Activated CD4-positive, alpha-beta T cell treated with anti-CD3 and anti-CD28 coated beads for 4 hours (primary cell): ENCODE results near the gene ITPK1.
"Not testable (repeated sequence)": the region's sequence is repeated elsewhere in the genome, so short reads cannot be mapped to it uniquely, and the experiment has no call there.

ENCODE experiments used
- DNase-seq, 2 donors: peaks; one replicate each; pipeline ENCODE4 v3.0.0-alpha.2; 2020

The ITPK1 gene

DNA sequence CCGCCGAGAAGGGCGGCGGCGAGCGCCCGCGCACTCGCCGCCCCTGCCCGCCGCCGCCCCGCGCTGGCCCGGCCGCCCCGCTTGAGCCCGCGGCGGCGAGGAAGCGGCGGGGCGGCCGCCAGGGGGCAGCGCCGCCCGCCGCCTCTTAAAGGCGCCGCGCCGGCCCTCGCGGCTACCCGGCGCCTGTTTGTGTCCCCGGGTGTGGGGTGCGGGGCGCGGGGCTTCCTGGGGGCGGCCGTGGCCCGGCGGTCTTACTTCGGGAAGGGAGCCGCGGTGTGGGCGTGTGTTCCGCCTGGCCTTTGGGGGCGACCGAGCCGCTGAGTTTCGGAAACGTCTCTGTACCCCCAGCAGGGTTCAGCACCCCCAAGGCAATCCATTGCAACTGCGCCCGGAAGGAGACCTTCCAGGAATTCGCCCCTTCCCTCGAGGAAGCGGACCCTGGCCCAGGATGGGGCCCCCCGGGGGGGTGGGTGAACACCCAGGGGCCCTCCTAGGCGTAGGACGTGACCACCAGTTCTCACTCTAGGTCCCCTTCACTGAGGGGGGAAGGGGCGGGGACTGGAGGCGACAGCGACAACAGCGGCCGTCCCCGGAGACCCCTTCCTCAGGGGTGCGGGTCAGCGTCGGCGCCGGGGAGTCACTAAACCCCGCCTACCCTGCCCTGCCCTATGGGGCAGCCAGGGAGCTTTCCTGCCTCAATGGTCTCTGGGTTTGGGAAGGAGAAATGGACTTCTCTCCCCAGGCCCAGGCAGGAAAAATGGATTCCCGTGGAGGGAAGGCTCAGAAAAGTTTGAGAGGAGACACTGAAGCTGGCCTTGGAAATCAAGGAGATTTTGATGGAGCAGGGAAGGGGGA, at the start of gene ITPK1:
Gene ITPK1 (minus strand): TSS at position 105 of the 855 bp plus-strand sequence. CDS start 762 bp downstream, outside the sequence.
- peak; percentile 44 to 53 for DNase-seq

DNA sequence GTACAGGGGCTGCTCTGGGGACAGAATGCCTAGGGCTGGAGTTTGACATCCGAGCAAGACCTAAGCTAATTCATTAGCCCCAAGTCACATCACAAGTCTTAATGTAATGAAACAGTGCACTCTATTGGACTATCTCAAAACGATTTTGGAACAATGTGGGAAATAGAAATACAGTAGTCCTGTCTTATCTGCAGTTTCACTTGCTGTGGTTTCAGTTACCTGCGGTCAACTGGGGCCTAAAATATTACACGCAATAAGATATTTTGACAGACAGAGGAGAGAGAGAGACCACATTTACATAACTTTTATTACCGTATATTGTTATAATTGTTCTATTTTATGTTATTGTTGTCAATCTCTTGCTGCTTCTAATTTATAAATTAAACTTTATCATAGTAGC, 47.8 kb upstream of the ITPK1 start:
- no peak for DNase-seq

DNA sequence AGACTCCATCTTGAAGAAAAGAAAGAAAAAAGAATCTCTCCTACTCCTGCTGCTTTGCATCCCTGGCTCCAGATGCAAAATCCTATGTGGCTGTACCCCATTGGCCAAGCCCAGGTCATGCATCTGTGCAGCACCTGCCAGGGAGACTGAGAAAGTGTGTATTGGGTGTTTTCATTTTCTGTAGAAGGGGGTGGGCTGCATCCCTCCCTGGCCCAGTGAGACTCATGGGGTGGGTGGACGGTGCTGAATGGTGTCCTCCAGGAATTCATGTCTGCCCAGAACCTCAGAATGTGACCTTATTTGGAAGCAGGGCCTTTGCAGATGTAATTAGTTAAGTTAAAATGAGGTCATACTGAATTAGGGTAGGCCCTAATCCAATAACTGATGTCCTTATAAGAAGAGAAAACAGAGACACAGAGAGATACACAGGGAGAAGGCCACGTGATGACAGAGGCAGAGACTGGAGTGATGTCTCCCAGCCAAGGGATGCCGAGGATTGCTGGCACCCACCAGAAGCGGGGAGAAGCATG, 45.8 kb upstream of the ITPK1 start:
- no peak for DNase-seq

DNA sequence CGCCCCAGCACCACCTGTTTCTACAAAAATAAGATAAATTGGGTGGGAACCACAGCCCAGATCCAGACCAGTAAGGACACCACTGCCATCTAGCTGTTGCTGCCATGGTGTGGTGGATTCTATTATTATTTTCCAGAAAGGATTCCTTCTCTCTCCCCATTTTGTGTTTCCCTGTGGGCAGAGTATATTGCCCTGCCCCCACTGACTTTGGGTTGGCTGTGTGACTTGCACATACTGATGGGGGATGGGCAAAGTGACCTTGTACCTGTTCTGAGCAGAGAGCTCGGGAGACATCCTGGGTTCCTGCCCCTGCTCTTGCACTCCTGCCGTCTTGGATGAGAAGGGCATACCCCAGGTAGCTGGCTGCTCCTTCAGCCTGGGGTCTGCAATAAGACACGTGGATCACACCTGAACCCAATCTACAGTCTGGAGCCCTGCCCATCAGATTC, 44.7 kb upstream of the ITPK1 start:
- no peak for DNase-seq

DNA sequence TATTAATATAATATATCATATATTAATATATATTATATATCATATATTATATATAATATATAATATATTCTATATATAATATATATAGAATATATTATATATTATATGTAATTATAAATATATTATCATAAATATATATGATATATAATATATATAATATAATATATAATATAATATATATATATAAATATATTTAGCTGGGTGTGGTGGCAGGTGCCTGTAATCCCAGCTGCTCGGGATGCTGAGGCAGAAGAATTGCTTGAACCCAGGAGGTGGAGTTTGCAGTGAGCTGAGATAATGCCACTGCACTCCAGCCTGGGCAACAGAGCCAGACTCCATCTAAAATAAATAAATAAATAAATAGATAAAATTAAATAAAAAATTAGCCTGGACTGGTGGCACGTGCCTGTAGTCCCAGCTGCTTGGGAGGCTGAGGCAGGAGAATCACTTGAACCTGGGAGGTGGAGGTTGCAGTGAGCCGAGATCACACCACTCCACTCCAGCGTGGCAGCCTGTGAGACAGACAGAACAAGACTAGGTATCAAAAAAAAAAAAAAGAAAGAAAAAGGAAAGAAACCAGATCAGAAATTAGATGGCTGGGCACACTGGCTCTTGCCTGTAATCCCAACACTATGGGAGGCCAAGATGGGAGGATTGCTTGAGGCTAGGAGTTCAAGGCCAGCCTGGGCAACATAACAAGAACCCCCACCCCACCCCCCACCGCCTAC, 44.1 kb upstream of the ITPK1 start:
- not testable (repeated sequence) for DNase-seq

DNA sequence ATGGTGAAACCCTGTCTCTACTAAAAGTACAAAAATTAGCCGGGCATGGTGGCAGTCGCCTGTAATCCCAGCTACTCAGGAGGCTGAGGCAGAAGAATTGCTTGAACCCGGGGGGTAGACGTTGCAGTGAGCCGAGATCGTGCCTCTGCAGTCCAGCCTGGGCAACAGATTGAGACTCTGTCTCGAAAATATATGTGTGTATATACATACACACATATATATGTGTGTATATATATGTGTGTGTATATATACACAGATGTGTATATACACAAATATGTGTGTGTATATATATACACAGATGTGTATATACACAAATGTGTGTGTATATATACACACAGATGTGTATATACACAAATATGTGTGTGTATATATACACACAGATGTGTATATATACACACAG, 42.6 kb upstream of the ITPK1 start:
- not testable (repeated sequence) for DNase-seq

DNA sequence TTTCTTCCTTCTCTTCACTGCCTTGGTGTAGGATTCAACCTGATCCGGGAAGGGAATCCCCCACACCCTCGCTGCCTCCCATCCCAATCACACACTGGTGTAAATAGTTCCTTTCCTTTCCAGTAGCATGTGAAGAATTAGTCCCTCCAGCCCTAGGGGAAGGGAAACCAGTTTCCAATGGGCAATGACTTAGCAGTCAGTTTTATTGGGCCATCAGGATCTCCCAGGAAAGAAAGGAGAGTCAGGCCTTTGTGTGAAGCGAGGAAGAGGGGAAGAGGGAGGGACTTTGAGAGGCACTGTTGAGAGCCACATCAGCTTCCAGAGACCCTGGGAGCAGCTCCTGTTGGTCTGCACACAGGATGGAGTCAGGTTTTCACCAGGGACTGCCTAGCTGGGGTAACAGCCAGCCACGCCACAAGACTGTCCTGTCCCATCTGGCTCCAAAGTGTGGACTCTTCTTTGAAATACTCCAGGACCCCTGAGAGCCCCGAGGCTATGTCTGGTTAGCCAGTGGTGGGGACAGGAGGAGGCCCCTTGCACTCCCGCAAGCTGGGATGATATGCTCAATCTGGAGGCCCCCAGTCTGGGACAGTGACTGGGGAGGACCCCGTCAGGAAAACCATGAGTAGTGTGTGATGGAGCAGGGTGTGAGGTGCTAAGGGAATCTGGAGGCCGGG, 41.1 kb upstream of the ITPK1 start:
- no peak for DNase-seq

DNA sequence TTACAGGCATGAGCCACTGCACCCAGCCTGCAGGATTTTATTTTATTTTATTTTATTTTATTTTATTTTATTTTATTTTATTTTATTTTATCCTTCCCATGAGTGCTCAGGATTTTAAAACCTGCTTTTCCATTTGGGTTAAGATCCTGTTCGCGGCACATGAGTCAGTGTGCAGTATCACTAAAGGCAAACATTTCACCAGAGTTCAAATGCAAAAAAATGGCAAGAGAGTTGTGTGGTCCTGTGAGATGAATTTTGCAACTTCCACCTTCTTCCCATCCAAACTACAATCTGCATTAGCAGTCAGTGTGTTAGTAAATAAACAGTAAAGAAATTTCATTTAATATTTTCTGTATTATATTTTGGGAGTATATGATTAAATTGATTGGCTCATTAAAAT, 39.9 kb upstream of the ITPK1 start:
- no peak for DNase-seq

DNA sequence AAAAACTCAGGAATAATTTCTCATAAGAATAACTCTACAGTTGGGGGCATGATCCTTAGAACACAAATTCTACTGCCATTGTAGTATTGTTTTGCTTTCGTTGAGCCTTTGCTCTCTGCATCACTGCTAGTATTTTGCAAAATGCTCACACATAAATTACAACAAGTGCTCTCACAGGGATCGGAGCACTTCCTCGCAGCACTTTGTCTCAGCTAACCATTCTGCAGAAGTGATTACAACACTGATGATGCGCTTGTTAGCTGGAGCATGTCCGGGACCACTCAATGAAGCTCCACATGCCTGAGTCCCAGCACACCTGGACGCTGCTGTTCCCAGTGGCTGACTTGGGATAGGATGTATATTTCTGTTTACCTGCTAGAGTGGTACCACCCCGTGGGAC, 37.4 kb upstream of the ITPK1 start:
- DNase-seq: no peak

DNA sequence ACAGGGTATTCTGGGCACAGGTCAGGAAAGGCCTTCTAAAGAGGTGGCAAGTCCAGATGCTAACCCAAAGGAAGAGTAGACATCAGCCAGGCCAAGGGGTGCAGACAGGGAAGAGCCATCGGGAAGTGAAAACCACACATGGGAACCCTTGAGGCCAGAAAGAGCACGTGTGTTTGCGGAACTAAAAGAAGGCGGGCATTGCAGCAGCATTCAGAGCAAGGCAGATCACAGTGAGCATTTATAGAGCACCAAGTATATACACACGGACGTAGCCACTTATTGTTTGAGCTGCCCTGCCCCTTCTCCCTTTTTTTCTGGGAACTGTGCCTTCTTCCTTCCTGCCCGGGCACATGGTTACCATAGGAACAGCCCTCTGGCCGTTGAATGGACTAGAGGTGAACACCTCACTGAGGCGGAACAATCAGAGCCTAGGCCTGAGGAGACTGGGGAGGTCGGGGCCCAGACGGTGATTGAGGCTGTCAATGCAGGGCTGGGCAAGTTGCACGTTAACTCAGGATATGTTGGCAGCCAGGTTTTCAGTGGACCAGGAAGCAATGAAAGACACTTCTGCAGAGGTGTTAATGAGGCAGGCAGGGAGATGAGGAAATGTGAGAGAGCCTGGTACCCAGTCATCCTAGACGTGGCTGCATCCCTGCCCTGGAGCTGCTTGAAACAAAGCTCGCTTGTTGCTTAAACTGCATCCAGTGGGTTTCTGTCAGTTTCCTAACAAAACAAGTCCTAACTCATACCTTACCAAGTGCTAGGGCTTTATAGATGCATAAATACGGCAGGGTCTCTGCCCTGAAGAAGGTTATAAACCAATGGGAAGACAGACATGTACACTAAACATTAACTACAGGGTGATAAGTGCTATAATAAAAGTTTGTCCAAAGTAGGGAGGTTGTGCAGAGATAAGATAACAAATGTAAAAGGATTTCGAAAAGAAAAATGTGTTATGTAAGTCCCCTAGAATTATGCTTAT, 34.8 kb upstream of the ITPK1 start:
- no peak for DNase-seq

DNA sequence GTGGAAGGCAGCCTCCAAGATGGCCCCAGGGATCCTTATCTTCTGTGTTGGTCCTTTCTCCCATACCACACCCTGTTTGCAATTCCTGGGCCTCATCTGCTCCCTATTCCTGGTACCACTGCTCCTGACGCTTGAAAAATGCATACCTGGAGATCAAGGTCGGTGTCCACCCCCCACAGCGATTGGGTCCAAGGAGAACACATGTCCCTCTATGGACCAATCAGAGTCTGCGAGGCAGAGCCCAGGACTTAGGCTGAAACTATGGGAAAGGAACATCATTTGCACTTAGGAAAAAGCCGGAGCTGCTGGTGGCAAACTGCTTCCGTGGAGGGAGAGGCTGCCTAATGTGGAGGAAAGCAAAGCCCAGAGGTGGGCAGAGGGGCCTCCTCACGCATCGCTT, 33.3 kb upstream of the ITPK1 start:
- no peak for DNase-seq

DNA sequence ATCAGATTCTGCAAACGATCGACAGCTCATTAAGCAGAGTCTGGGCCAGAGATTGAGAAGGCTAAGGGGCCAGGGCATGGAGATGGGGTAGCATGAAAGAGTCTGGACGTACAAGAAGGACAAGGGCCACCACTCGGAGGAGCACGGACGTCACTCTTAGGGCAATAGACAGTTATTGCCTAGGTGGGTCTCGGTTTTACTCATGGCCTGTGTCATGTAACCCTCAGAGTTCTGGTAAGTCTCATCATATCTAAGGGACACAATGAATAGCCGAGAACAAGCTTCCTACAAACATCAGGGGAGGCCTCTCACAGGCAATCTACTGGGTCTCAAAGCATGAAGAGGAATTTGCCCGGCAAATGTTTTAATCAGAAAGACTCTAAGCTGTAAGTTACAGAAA, 30.4 kb upstream of the ITPK1 start:
- DNase-seq: no peak

DNA sequence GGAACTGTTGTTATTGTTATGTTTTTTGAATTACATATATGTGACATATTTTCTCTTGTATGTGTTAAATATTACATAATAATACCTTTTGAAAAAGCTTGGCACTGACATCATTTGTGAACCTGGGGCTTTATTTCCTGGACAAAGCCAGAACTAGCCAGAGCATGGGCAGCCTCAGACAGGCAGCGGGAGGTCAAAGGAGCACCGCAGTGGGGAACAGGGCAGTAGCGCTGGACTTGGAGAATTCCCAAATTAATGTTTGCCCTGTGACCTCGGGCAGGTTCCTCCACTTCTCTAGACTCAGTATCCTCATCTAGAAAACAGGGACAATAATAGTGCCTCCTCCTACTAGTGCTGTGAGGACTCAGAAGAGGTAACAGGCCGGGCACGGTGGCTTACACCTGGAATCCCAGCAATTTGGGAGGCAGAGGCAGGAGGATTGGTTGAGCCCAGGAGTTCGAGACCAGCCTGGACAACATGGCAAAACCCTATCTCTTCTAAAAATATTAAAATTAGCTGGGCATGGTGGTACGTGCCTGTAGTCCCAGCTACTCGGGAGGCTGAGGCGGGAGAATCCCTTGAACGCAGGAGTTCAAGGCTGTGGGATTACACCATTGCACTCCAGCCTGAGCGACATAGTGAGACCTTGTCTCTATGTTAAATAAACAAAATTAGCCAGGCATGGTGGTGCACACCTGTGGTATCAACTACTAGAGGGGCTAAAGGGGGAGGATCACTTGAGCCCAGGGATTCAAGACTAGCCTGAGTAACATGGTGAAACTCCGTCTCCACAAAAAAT, 27.3 kb upstream of the ITPK1 start:
- no peak for DNase-seq

DNA sequence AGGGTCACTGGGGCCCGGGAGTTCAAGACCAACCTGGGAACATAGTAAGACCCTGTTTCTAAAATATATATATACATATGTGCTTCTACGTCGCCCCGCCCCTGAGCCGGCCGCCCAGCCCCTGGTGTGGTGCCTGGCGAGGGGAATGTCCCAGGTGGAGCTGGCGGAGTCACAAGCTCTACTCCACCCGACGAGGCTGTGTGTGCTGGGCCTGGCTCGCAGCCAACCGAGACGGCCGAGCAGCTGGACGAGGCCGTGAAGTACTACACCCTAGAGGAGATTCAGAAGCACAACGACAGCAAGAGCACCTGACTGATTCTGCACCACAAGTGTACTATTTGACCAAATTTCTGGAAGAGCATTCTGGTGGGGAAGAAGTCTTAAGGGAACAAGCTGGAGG, 22.1 kb upstream of the ITPK1 start:
- no peak for DNase-seq

DNA sequence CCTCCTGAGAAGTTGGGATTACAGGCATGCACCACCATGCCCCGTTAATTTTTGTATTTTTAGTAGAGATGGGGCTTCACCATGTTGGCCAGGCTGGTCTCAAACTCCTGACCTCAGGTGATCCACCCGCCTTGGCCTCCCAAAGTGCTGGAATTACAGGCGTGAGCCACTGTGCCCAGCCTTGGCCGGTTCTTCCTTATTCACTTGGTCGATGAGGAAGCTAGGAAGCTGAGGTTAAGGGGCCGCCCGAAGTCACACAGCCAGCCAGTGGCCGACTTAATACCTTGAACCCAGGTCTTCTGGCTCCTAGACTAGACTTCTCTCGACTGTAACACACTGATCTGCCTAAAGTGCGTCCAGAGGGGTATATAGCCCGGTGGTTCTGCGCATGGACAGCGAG, 20.8 kb upstream of the ITPK1 start:
- not testable (repeated sequence) for DNase-seq

DNA sequence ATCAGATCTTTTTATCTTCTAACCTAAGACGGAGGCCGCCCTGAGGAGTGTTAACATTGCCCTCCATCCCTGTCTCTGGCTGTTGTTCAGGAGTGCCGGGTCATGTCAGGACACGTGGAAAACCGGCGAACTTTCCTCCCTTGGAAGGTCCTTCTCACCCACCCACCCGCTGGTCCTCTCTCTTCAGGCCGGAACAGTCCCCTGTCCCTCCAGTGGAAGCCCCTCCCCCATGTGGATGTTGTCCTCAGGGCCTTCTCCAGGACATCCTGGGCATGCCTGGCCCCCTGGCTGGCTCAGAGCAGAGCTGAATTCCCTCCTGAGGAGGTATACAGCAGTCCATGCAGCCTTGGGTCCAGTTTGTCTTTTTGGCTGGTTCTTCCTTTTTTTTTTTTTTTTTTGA, 20.3 kb upstream of the ITPK1 start:
- DNase-seq: no peak

DNA sequence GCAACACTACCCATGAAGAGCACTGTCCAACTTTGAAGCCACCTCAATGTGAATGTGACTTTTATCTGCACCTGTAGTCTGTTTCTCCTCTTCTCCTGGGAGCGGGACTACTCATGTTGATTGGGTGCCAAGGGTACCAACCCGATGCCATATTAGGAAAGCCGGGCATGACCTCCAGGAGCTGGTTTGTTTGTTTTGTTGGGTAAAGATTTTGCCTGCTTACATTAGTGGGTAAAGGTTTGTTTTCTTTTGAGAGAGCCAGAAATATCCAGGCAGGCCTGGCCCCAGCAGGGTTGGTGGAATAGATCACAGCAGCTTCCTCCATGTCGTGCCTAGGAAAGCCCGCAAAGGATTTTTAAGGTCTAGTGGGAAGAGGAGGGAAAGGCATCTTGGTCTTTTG, 19.7 kb upstream of the ITPK1 start:
- DNase-seq: no peak

DNA sequence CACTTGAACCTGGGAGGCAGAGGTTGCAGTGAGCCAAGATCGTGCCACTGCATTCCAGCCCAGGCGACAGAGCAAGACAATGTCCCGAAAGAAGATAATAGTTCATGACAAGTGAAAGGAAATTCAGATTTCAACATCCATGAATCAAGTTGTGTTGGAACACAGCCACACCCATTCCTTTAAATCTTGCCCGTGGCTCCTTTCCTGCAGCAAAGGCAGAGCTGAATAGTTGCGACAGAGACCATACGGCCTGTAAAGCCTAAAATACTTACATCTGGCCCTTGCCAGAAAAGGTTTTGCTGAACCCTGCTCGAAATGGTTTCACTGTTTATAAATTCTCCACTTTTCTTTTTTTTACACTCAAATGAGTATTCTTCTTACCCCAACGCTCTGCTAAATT, 17.7 kb upstream of the ITPK1 start:
- DNase-seq: no peak

DNA sequence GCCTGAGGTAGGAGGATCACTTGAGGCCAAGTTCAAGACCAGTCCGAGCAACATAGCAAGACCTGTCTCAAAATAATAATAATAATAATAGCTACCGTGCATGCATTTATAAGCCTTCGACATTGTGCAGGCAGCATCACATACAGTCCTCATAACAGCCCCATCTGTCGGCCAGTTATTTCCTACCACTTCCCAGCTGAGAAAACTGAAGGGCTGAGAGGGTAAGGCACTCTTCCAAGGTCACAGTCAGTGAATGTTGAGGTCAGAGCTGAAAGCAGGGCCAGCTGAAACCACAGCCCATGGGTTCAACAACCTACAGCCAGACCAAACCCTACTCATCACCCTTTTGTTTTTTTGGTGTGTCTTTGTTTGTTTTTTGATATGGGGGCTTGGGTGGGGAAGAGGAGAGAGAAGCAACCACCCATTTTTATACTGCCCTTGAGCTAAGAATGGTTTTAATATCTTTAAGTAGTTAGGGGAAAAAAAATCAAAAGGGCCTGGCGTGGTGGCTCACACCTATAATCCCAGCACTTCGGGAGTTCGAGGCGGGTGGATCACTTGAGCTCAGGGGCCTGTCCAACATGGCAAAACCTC, 16.8 kb upstream of the ITPK1 start:
- peak; percentile 3 to 14 for DNase-seq

DNA sequence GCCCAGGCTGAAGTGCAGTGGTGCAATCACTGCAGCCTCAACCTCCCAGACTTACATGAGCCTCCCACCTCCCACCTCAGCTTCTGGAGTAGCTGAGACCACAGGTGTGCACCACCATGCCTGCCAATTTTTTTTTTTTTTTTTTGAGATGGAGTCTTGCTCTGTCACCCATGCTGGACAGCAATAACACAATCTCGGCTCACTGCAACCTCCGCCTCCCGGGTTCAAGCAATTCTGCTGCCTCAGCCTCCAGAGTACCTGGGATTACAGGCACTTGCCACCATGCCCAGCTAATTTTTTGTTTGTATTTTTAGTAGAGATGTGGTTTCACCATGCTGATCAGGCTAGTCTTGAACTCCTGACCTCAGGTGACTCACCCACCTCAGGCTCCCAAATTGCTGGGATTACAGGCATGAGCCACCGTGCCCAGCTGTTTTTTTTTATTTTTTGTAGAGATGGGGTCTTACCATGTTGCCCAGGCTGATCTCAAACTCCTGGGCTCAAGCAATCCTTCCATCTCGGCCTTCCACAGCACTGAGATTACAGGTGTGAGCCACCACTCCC, 15.6 kb upstream of the ITPK1 start:
- not testable (repeated sequence) for DNase-seq
